IPS-15b (cell line): ENCODE data around the gene ZZZ3.

Experiments
- H3K27me3 ChIP-seq: one replicate; pipeline ENCODE4 v1.6.1; 2013; ENCODE audit warnings: low read length; ENCODE audit not compliant: control insufficient read depth, insufficient read depth
- H3K36me3 ChIP-seq: one replicate; pipeline ENCODE4 v1.6.1; 2013; ENCODE audit warnings: low read length; ENCODE audit not compliant: control insufficient read depth, insufficient read depth
- H3K4me1 ChIP-seq: one replicate; pipeline ENCODE4 v1.6.1; 2013; ENCODE audit warnings: mild to moderate bottlenecking, low read length; ENCODE audit not compliant: control insufficient read depth, insufficient read depth
- H3K4me3 ChIP-seq: one replicate; pipeline ENCODE4 v1.5.1; 2013; ENCODE audit warnings: low read depth, low read length
- H3K9ac ChIP-seq: one replicate; pipeline ENCODE4 v1.6.1; 2013; ENCODE audit warnings: low read depth, mild to moderate bottlenecking, low read length
- H3K9me3 ChIP-seq: one replicate; pipeline ENCODE4 v1.6.1; 2013; ENCODE audit warnings: mild to moderate bottlenecking, low read length; ENCODE audit not compliant: control insufficient read depth, insufficient read depth

Gene ZZZ3

GRCh38 chr1:77639557-77640069 is 42.8 kb downstream of the ZZZ3 start:
- Histone ChIP-seq H3K27me3 (no peaks in the 10 kb centered on the region), H3K4me3 (no peak overlapping the region), H3K9ac (no peak overlapping the region), H3K9me3 (no peaks in the 10 kb centered on the region), H3K36me3 (no peaks in the 10 kb centered on the region), H3K4me1 (peaks cover under 1% of the 10 kb centered on the region)

GRCh38 chr1:77639056-77639455 is 43.4 kb downstream of the ZZZ3 start:
- Histone ChIP-seq H3K9me3 (no peaks in the 10 kb centered on the region), H3K36me3 (no peaks in the 10 kb centered on the region), H3K27me3 (no peaks in the 10 kb centered on the region), H3K4me3 (no peak overlapping the region), H3K9ac (no peak overlapping the region), H3K4me1 (peaks cover 3% of the 10 kb centered on the region)

- H3K36me3 ChIP-seq: peaks cover 5% of the 10 kb centered on the region
- H3K27me3 ChIP-seq: no peaks in the 10 kb centered on the region
- no peaks in the 10 kb centered on the region for H3K9me3 ChIP-seq
- no peak overlapping the region for H3K9ac ChIP-seq
- peaks cover 3% of the 10 kb centered on the region for H3K4me1 ChIP-seq
- H3K4me3 ChIP-seq: no peak overlapping the region
Measured at GRCh38 chr1:77636864-77637263, 45.6 kb downstream of the ZZZ3 start.
